HepG2 (cell line): ENCODE results near the gene CHST13. TPM values are rescaled to one million over a fixed set of nuclear protein-coding genes. Genes with fewer than 3 reads are reported as not detected.

Source experiments
- ATAC-seq: fragments of 200-7000 bp; cut with Tn5 transposase; 3 replicates; pipeline ENCODE4 v1.9.1; 2020; ENCODE audit warnings: mild to moderate bottlenecking, moderate library complexity
- BruUV-seq: library from RNA; stranded (reverse); fragments of 400-500 nt; replicated peaks from 2 replicates; lab custom pipeline; 2021; lab: Mats Ljungman, UMichigan
- CTCF ChIA-PET: fragments of 300-600 bp; formaldehyde crosslinking; extraction: SDS; loops from one replicate; lab custom pipeline; 2021; ENCODE audit warnings: low total read pairs, inconsistent platforms, low intra/inter-chr PET ratio; lab: Yijun Ruan, JAX
- POLR2A ChIA-PET: fragments of 350-600 bp; sonication (Branson Sonifier 250); formaldehyde crosslinking; loops from one replicate; lab custom pipeline; 2020; ENCODE audit warnings: antibody characterized with exemption, inconsistent platforms; lab: Yijun Ruan, JAX
- DNase-seq: peaks from one replicate; pipeline ENCODE4 v3.0.0-alpha.2; 2015; ENCODE audit warnings: low spot score
- FAIRE-seq: peaks from 3 replicates; lab custom pipeline; 2011; peaks lifted over from hg19 to GRCh38; lab: Jason Lieb, UNC
- H2AFZ ChIP-seq: one replicate; pipeline ENCODE4 v1.6.1; 2011; ENCODE audit warnings: low read length, inconsistent platforms
- H3K27ac ChIP-seq: fragments of 300-600 bp; 3 replicates; pipeline ENCODE4 v1.8.0; 2011; ENCODE audit warnings: mixed run types, mild to moderate bottlenecking, mixed read lengths, low read length, inconsistent platforms; ENCODE audit not compliant: insufficient read depth; ENCODE audit errors: extremely low read length
- H3K27me3 ChIP-seq, 2 experiments: fragments of 200-600 bp in 1 of 2; 2 replicates in 1 of 2; 3 replicates in 1 of 2; pipeline versions ENCODE4 v1.6.0 to v1.8.0; 2011; ENCODE audit warnings: low read length in 2 of 2, mild to moderate bottlenecking in 2 of 2, moderate library complexity in 2 of 2, inconsistent platforms in 1 of 2; ENCODE audit not compliant: insufficient read depth in 2 of 2, control insufficient read depth in 1 of 2
- H3K36me3 ChIP-seq, 2 experiments: fragments of 200-600 bp in 1 of 2; replicated peaks in 1 of 2; 2 replicates in 1 of 2; 3 replicates in 1 of 2; pipeline versions ENCODE4 v1.5.1 to v1.8.0; 2011; ENCODE audit warnings: low read length in 2 of 2, inconsistent platforms in 1 of 2; ENCODE audit not compliant: insufficient read depth in 2 of 2, control insufficient read depth in 1 of 2
- H3K4me1 ChIP-seq: 2 replicates; pipeline ENCODE4 v1.5.1; 2012; ENCODE audit warnings: low read length, inconsistent platforms; ENCODE audit not compliant: insufficient read depth
- H3K4me2 ChIP-seq: 2 replicates; pipeline ENCODE4 v1.6.0; 2011; ENCODE audit warnings: low read depth, low read length, inconsistent platforms
- H3K4me3 ChIP-seq, 3 experiments: fragments of 200-600 bp in 1 of 3; sonication (generic), shearing (Covaris generic) in 1 of 3; replicated peaks in 1 of 3; 2 replicates each; pipeline ENCODE4 v1.5.1; 2011 to 2016; ENCODE audit warnings: low read length in 3 of 3, inconsistent platforms in 2 of 3, low read depth in 2 of 3, mild to moderate bottlenecking in 2 of 3, control low read depth in 1 of 3, mixed read lengths in 1 of 3; ENCODE audit not compliant: insufficient read depth in 1 of 3
- H3K79me2 ChIP-seq: one replicate; pipeline ENCODE4 v1.6.1; 2011; ENCODE audit warnings: low read length, inconsistent platforms; ENCODE audit not compliant: insufficient read depth
- H3K9ac ChIP-seq: 2 replicates; pipeline ENCODE4 v1.6.0; 2011; ENCODE audit warnings: mild to moderate bottlenecking, low read depth, low read length, inconsistent platforms; ENCODE audit not compliant: insufficient read depth
- H3K9me3 ChIP-seq: 2 replicates; pipeline ENCODE4 v1.5.1; 2012; ENCODE audit warnings: mild to moderate bottlenecking, low read length
- H4K20me1 ChIP-seq: 2 replicates; pipeline ENCODE4 v1.6.0; 2011; ENCODE audit warnings: inconsistent platforms, mild to moderate bottlenecking, low read length, moderate library complexity; ENCODE audit not compliant: insufficient read depth
- DNMT3B ChIP-seq: conservative IDR thresholded peaks from 2 replicates; pipeline ENCODE4 v1.6.1; 2016; ENCODE audit warnings: missing biosample characterization, control low read depth
- PAWR ChIP-seq: sonication (generic); formaldehyde crosslinking; IDR thresholded peaks from 2 replicates; pipeline ENCODE4 v1.4.0; 2020; ENCODE audit warnings: missing genetic modification reagents, mild to moderate bottlenecking, borderline replicate concordance
- PHB2 ChIP-seq: fragments of 450-650 bp; IDR thresholded peaks from 2 replicates; pipeline ENCODE4 v1.6.1; 2018; ENCODE audit not compliant: partially characterized antibody
- SMC3 ChIP-seq: IDR thresholded peaks from 2 replicates; pipeline ENCODE4 v1.6.1; 2011; ENCODE audit warnings: low read length, improper control_type of control experiment
- ZNF652 ChIP-seq: IDR thresholded peaks from 2 replicates; pipeline ENCODE4 v1.6.1; 2016; ENCODE audit warnings: low read depth, borderline replicate concordance
- ZNF678 ChIP-seq: sonication (generic); formaldehyde crosslinking; IDR thresholded peaks from 2 replicates; pipeline ENCODE4 v1.4.0; 2020; ENCODE audit warnings: mild to moderate bottlenecking, missing genetic modification reagents
- WGBS: methylation state at CpG from one replicate; pipeline ENCODE4 v1.1.6; 2017; ENCODE audit warnings: low lambda C conversion rate; 5-methylcytosine and 5-hydroxymethylcytosine counted together
- in situ Hi-C: cut with HindIII; loops from 2 replicates; pipeline ENCODE4 v1.10.0; 2017; ENCODE audit warnings: low pct_unique_long_range_greater_than_20kb; ENCODE audit not compliant: extremely low pct_ligation_motif_present
- intact Hi-C: fragments of 100-400 bp; cut with micrococcal nuclease; formaldehyde crosslinking; loops from one replicate; pipeline ENCODE4 v1.10.0; 2022; ENCODE audit not compliant: unreplicated experiment
- polyA plus RNA-seq, 8 experiments: library from polyadenylated mRNA; depleted of rRNA in 3 of 8; stranded (reverse) in 7 of 8; unstranded in 1 of 8; fragments of >200 nt; fragmentation: Illumina TruSeq in 4 of 8; extraction: Trizol in 4 of 8; gene quantifications; 2 replicates each; pipeline versions ENCODE4 v1.2.1 to v1.2.3, GENCODE V29; 2011 to 2016; ENCODE audit warnings: low read depth in 4 of 8, missing spikeins in 1 of 8, mixed read lengths in 1 of 8; ENCODE audit not compliant: insufficient read depth in 1 of 8
- total RNA-seq, 5 experiments: library from RNA; depleted of rRNA; stranded (reverse); fragments of >200 nt; fragmentation: Illumina TruSeq; extraction: Trizol; gene quantifications; 2 replicates each; pipeline ENCODE4 v1.2.3, GENCODE V29; 2016; ENCODE audit warnings: low read depth in 1 of 5
- TF ChIP-seq, protein P1 (sequence below): sonication (generic); formaldehyde crosslinking; IDR thresholded peaks from 2 replicates; pipeline ENCODE4 v1.5.0; 2020; ENCODE audit warnings: missing genetic modification reagents
- TF ChIP-seq, protein P2 (sequence below): sonication (generic); formaldehyde crosslinking; IDR thresholded peaks from 2 replicates; pipeline ENCODE4 v1.4.0; 2020; ENCODE audit warnings: missing genetic modification reagents, low read depth, mild to moderate bottlenecking, borderline replicate concordance
- TF ChIP-seq, protein P3 (sequence below): IDR thresholded peaks from 2 replicates; pipeline ENCODE4 v1.6.1; 2016; ENCODE audit warnings: low read depth, missing genetic modification reagents, missing compliant biosample characterization
- TF ChIP-seq, protein P4 (sequence below): sonication (generic); formaldehyde crosslinking; IDR thresholded peaks from 2 replicates; pipeline ENCODE4 v1.9.0; 2021; ENCODE audit warnings: missing genetic modification reagents, borderline replicate concordance

Gene CHST13
- total and polyA plus RNA-seq, 2 of the 13 experiments (the other 11 are each of a cell fraction or from before 2014, with no cell fraction given) = 32.0 to 43.1 TPM

DNA sequence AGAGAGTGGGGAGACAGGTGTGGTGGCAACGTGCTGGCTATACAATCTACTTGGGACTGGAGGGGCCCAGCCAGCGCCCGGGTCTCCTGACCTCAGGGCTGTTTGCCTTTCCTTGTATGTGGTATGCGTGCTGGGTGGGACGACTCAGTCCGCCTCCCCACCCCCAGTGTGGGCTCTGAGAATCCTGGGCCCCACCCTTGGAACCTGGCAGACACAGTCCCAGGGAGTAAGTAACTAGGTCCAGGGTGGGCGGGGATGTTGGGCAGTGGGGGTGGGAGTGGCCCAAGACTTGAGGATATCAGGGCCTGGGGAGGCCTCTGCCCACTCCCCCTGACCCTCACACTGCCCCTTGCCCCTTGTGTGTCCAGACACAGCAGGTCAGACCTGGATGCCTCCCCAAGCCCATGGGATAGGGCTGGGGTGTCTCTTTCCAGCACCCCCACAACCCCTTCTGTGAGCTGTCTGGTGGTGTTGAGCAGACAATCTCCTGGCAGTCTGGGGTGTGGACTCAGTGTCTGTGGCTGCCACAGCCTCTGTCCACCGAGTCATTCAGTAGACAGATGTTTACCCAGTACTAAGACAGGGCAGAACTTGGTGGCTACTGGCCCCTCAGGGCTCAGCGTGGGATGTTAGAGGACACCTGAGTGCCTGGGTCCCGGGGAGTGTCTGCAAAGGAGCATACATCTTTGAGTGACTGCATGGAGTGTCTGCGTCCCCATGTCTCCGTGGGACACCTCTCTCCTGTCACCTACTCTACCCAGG is 1.3 kb downstream of the CHST13 start (continued):
- TF ChIP-seq, protein P1, sequence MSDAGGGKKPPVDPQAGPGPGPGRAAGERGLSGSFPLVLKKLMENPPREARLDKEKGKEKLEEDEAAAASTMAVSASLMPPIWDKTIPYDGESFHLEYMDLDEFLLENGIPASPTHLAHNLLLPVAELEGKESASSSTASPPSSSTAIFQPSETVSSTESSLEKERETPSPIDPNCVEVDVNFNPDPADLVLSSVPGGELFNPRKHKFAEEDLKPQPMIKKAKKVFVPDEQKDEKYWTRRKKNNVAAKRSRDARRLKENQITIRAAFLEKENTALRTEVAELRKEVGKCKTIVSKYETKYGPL (CRISPR knock-in tag) = no peak

DNA sequence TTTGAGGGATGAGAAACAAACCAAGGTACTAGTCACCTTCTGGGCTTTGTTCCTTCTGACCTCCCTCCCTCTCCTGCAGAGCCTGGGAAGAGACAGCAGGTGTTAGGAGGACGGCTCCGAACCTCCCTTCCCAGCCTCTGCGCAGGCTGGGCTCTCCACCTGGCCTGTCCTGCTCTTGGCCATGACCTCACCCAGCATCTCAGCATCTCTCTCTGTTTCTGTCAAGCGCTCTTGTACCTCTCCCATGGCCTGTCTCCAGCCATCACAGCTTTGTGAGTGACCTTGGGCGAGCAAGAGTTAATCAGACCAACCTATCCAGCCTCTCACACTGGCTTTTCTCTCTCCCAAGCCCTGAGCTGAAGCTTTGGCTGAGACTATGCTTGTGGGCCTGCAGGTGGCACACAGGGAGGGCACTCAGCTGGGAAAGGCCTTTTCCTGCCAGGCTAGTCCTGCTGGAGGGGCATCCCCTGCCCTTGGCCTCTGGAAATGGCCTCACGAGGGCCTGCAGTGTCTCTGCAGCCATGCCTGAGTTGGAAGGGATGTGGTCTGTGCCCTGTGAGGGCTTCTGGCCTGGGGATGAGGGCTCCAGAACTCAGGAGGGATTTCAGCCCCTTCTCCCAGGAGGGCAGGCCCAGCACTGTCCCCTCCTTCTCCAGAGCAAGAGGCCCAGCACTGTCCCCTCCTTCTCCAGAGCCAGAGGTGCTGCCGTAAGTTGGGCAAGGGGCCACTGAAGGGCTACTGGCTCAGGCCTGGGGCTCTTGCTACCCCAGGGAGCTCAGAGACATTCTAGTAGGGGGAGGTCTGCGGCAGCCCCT is 2.1 kb downstream of the CHST13 start:
- no peak for ATAC-seq
- Histone ChIP-seq H3K4me2 (peak overlapping the region; percentile 97), H3K27ac (peak overlapping the region; percentile 98), H3K27me3 (no peaks in the 10 kb centered on the region; a peak in 1 of 5 replicates), H2AFZ (no peak overlapping the region), H3K4me3 (peak overlapping the region in 1 of 3 experiments; percentile 84; a peak in 1 of 6 replicates), H3K79me2 (peaks cover 16% of the 10 kb centered on the region), H3K9me3 (no peaks in the 10 kb centered on the region), H3K36me3 (no peaks in the 10 kb centered on the region; a peak in 1 of 5 replicates), H4K20me1 (no peaks in the 10 kb centered on the region), H3K4me1 (peaks cover 91% of the 10 kb centered on the region), H3K9ac (peak overlapping the region; percentile 88)
- no peak for FAIRE-seq
- CTCF ChIA-PET = no interaction called here
- DNase-seq = no peak
- in situ Hi-C loops (no loop called here), intact Hi-C loops (no loop called here)
- no TSS peak for BruUV-seq
- WGBS = 98% methylated on average over 5 of the region's 8 CpGs
- POLR2A ChIA-PET = interaction anchor here (4.7 kb wide), 1 partner anchor 8 kb away, joined by 53 read pairs; the partner anchor contains the start of gene UROC1
- TF ChIP-seq, protein P2, sequence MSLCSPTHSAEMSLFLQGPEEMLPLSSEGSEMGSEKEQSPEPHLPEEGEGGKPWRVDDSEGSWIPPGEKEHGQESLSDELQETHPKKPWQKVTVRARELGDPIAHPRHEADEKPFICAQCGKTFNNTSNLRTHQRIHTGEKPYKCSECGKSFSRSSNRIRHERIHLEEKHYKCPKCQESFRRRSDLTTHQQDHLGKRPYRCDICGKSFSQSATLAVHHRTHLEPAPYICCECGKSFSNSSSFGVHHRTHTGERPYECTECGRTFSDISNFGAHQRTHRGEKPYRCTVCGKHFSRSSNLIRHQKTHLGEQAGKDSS (CRISPR knock-in tag) = no peak
- no peak for TF ChIP-seq DNMT3B (CRISPR knock-in tag)
- TF ChIP-seq SMC3 = no peak
- TF ChIP-seq, protein P3, sequence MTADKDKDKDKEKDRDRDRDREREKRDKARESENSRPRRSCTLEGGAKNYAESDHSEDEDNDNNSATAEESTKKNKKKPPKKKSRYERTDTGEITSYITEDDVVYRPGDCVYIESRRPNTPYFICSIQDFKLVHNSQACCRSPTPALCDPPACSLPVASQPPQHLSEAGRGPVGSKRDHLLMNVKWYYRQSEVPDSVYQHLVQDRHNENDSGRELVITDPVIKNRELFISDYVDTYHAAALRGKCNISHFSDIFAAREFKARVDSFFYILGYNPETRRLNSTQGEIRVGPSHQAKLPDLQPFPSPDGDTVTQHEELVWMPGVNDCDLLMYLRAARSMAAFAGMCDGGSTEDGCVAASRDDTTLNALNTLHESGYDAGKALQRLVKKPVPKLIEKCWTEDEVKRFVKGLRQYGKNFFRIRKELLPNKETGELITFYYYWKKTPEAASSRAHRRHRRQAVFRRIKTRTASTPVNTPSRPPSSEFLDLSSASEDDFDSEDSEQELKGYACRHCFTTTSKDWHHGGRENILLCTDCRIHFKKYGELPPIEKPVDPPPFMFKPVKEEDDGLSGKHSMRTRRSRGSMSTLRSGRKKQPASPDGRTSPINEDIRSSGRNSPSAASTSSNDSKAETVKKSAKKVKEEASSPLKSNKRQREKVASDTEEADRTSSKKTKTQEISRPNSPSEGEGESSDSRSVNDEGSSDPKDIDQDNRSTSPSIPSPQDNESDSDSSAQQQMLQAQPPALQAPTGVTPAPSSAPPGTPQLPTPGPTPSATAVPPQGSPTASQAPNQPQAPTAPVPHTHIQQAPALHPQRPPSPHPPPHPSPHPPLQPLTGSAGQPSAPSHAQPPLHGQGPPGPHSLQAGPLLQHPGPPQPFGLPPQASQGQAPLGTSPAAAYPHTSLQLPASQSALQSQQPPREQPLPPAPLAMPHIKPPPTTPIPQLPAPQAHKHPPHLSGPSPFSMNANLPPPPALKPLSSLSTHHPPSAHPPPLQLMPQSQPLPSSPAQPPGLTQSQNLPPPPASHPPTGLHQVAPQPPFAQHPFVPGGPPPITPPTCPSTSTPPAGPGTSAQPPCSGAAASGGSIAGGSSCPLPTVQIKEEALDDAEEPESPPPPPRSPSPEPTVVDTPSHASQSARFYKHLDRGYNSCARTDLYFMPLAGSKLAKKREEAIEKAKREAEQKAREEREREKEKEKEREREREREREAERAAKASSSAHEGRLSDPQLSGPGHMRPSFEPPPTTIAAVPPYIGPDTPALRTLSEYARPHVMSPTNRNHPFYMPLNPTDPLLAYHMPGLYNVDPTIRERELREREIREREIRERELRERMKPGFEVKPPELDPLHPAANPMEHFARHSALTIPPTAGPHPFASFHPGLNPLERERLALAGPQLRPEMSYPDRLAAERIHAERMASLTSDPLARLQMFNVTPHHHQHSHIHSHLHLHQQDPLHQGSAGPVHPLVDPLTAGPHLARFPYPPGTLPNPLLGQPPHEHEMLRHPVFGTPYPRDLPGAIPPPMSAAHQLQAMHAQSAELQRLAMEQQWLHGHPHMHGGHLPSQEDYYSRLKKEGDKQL (CRISPR knock-in tag) = no peak
- TF ChIP-seq ZNF678 (CRISPR knock-in tag) = no peak
- TF ChIP-seq PAWR = no peak
- peak; percentile 89 for TF ChIP-seq ZNF652 (CRISPR knock-in tag)
- no peak for TF ChIP-seq PHB2
- TF ChIP-seq, protein P4, sequence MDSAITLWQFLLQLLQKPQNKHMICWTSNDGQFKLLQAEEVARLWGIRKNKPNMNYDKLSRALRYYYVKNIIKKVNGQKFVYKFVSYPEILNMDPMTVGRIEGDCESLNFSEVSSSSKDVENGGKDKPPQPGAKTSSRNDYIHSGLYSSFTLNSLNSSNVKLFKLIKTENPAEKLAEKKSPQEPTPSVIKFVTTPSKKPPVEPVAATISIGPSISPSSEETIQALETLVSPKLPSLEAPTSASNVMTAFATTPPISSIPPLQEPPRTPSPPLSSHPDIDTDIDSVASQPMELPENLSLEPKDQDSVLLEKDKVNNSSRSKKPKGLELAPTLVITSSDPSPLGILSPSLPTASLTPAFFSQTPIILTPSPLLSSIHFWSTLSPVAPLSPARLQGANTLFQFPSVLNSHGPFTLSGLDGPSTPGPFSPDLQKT (CRISPR knock-in tag) = no peak
